Measurements from ENCODE around the gene CCDC87. TPM values are rescaled to one million over a fixed set of nuclear protein-coding genes. Genes with fewer than 3 reads are reported as not detected.

The CCDC87 gene
- total and polyA plus RNA-seq, 2 donors (not counting 3 experiments of a cell fraction or from before 2014, with no cell fraction given) = 0.06 to 0.22 TPM

DNA sequence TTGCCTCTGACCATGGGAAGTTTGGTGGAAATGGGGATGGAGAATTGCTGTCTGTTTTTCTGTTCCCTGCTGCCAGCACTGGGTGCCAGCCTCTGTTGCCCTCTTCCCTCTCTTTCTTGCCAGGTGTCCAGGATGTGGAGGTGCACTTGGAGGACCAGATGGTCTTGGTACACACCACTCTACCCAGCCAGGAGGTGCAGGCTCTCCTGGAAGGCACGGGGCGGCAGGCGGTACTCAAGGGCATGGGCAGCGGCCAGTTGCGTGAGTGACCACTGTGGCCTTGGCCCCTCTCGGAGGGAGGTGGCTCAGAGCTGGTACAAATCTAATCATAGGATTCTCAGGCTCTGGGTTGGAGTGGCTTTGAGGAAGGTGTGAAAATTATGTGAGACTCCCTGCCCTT lies 6.1 kb upstream of the CCDC87 start:
- no peaks in the 10 kb centered on the region for H3K9me3 ChIP-seq (replicated peaks; ENCODE audit: control insufficient read depth, insufficient read depth, low read length)
- H3K4me2 ChIP-seq (ENCODE audit: insufficient read depth, low read length) = no peak overlapping the region
- FAIRE-seq (no peak), DNase-seq (ENCODE audit: low read depth, low spot score) (no peak)
- ChIA-PET CTCF (no interaction called here), POLR2A (no interaction called here)
- no peaks in the 10 kb centered on the region for H3K79me2 ChIP-seq (ENCODE audit: control insufficient read depth, insufficient read depth, low read length)
- no TSS peak for BruUV-seq (replicated peaks)
- no peak overlapping the region for H3K27ac ChIP-seq (ENCODE audit: insufficient read depth, low read depth, low read length)
- no peaks in the 10 kb centered on the region for H3K4me1 ChIP-seq (ENCODE audit: control insufficient read depth, extremely low read depth, insufficient read depth, low read length)
- no peaks in the 10 kb centered on the region for H3K9me1 ChIP-seq (replicated peaks; ENCODE audit: control insufficient read depth, extremely low read depth, insufficient read depth, low read length)
- intact Hi-C loops (cut with micrococcal nuclease) (no loop called here), dilution Hi-C loops (cut with MboI; ENCODE audit: extremely low pct_ligation_motif_present, low sequenced_read_pairs) (no loop called here)
- no peaks in the 10 kb centered on the region for H3K27me3 ChIP-seq (ENCODE audit: control insufficient read depth in 2 of 2, insufficient read depth in 2 of 2, low read length in 2 of 2)
- no peak overlapping the region for H2AFZ ChIP-seq (ENCODE audit: low read depth, low read length)
- no peak overlapping the region for H3K9ac ChIP-seq (replicated peaks; ENCODE audit: extremely low read depth, insufficient read depth, low read length)
- H4K20me1 ChIP-seq (replicated peaks; ENCODE audit: control insufficient read depth, extremely low read depth, insufficient read depth, low read length) = no peaks in the 10 kb centered on the region
- TF ChIP-seq, protein P1, sequence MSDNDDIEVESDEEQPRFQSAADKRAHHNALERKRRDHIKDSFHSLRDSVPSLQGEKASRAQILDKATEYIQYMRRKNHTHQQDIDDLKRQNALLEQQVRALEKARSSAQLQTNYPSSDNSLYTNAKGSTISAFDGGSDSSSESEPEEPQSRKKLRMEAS (IDR thresholded peaks at IDR 0.05; ENCODE audit: insufficient read depth, insufficient read length) = no peak
- H3K4me3 ChIP-seq (replicated peaks in 1 of 3; ENCODE audit: insufficient read depth in 1 of 3, low read depth in 1 of 3, low read length in 3 of 3) = no peak overlapping the region
- H3K36me3 ChIP-seq (ENCODE audit: control insufficient read depth in 2 of 2, extremely low read depth in 1 of 2, insufficient read depth in 2 of 2, low read length in 2 of 2) = peaks cover 0 to 6% of the 10 kb centered on the region in 2 experiments

DNA sequence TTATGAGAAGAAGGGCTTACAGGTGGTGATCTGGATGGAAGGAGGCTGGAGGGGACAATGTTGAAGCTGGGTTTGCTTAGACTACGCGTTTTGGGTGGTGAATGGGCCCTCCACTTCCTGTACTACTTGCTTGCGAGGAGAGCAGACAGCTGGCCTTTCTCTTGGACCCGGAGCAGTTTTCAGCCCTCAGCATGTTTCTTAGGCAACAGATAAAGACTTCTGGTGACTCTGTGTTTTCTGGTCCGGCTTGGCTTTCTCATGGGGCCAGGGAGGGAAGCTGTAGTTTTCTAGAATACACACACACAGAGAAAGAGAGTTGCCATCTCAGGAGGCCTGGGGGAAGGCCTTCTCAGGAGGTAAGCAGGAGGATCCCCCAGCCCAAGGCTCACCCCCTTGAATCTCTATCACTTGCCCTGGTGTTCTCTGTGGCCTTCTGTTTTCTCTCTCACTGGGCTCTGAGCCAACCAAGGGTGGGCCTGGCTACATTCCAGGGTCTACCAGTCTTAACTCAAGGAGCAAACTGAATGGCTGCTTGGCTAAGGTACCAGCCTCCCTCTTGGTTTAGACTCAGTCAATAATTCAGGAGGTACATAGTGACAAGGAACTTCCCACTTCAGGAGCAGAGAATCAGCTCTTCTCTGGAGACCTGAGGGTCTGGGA lies 2.5 kb upstream of the CCDC87 start:
- no peak overlapping the region for H3K4me3 ChIP-seq (replicated peaks in 1 of 3; ENCODE audit: insufficient read depth in 1 of 3, low read depth in 1 of 3, low read length in 3 of 3)
- H3K4me2 ChIP-seq (ENCODE audit: insufficient read depth, low read length) = no peak overlapping the region
- H3K79me2 ChIP-seq (ENCODE audit: control insufficient read depth, insufficient read depth, low read length) = no peaks in the 10 kb centered on the region
- H3K4me1 ChIP-seq (ENCODE audit: control insufficient read depth, extremely low read depth, insufficient read depth, low read length) = peaks cover 5% of the 10 kb centered on the region
- no peak overlapping the region for H3K9ac ChIP-seq (replicated peaks; ENCODE audit: extremely low read depth, insufficient read depth, low read length)
- TF ChIP-seq JUN (IDR thresholded peaks at IDR 0.05; ENCODE audit: borderline replicate concordance, insufficient read depth, insufficient read length, low read depth) = no peak
- no peak for TF ChIP-seq GATA2 (IDR thresholded peaks at IDR 0.05; ENCODE audit: insufficient read depth, insufficient read length, low read depth, low read length)
- no peak for TF ChIP-seq EZH2 (IDR thresholded peaks at IDR 0.05; ENCODE audit: borderline replicate concordance, low read depth, low read length, severe bottlenecking)
- TF ChIP-seq MYC (IDR thresholded peaks at IDR 0.05; ENCODE audit: low read depth, low read length) = no peak
- TF ChIP-seq, protein P2, sequence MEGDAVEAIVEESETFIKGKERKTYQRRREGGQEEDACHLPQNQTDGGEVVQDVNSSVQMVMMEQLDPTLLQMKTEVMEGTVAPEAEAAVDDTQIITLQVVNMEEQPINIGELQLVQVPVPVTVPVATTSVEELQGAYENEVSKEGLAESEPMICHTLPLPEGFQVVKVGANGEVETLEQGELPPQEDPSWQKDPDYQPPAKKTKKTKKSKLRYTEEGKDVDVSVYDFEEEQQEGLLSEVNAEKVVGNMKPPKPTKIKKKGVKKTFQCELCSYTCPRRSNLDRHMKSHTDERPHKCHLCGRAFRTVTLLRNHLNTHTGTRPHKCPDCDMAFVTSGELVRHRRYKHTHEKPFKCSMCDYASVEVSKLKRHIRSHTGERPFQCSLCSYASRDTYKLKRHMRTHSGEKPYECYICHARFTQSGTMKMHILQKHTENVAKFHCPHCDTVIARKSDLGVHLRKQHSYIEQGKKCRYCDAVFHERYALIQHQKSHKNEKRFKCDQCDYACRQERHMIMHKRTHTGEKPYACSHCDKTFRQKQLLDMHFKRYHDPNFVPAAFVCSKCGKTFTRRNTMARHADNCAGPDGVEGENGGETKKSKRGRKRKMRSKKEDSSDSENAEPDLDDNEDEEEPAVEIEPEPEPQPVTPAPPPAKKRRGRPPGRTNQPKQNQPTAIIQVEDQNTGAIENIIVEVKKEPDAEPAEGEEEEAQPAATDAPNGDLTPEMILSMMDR (IDR thresholded peaks at IDR 0.05; ENCODE audit: extremely low read depth in 1 of 2, insufficient read depth in 1 of 2, low read depth in 1 of 2, low read length in 2 of 2) = no peak
- TF ChIP-seq, protein P1 (IDR thresholded peaks at IDR 0.05; ENCODE audit: insufficient read depth, insufficient read length) = no peak
- no peak for TF ChIP-seq FOS (IDR thresholded peaks at IDR 0.05; ENCODE audit: borderline replicate concordance, insufficient read depth, low read length)
- no peak for TF ChIP-seq POLR2AphosphoS5 (IDR thresholded peaks at IDR 0.05; ENCODE audit: insufficient read depth, low read depth, low read length)
- TF ChIP-seq POLR2A (IDR thresholded peaks at IDR 0.05; ENCODE audit: low read depth, low read length) = no peak
- ChIA-PET CTCF (interaction anchor here (1.5 to 2.2 kb wide), 2 partner anchors 10 to 83 kb away, joined by 3 to 11 read pairs; partner anchors contain the start of gene RBM4B), POLR2A (interaction anchor here (0.5 to 1.7 kb wide), 2 partner anchors 21 to 104 kb away, joined by 5 to 8 read pairs; partner anchors contain the start of gene RBM14)
- peaks cover 0 to 2% of the 10 kb centered on the region in 2 experiments for H3K27me3 ChIP-seq (ENCODE audit: control insufficient read depth in 2 of 2, insufficient read depth in 2 of 2, low read length in 2 of 2)
- H3K9me1 ChIP-seq (replicated peaks; ENCODE audit: control insufficient read depth, extremely low read depth, insufficient read depth, low read length) = no peaks in the 10 kb centered on the region
- no peak overlapping the region for H2AFZ ChIP-seq (ENCODE audit: low read depth, low read length)
- no peak overlapping the region for H3K27ac ChIP-seq (ENCODE audit: insufficient read depth, low read depth, low read length)
- H3K36me3 ChIP-seq (ENCODE audit: control insufficient read depth in 2 of 2, extremely low read depth in 1 of 2, insufficient read depth in 2 of 2, low read length in 2 of 2) = peaks cover 0 to 4% of the 10 kb centered on the region in 2 experiments
- dilution Hi-C loops (cut with MboI; ENCODE audit: extremely low pct_ligation_motif_present, low sequenced_read_pairs) (no loop called here), intact Hi-C loops (cut with micrococcal nuclease) (no loop called here)
- DNase-seq (ENCODE audit: low read depth, low spot score) = no peak
- BruUV-seq (replicated peaks) = no TSS peak
- no peaks in the 10 kb centered on the region for H4K20me1 ChIP-seq (replicated peaks; ENCODE audit: control insufficient read depth, extremely low read depth, insufficient read depth, low read length)
- no peaks in the 10 kb centered on the region for H3K9me3 ChIP-seq (replicated peaks; ENCODE audit: control insufficient read depth, insufficient read depth, low read length)
- no peak for FAIRE-seq
